SU-DHL-6 (cell line): ENCODE measurements around the gene TAL1.

Source experiments
- H2AFZ ChIP-seq: fragments of 200-600 bp; sonication (generic); 2 replicates; pipeline ENCODE4 v1.6.1; 2014; ENCODE audit warnings: low read depth, mild to moderate bottlenecking, moderate library complexity, mixed read lengths, antibody characterized with exemption, low read length; ENCODE audit not compliant: severe bottlenecking
- H3F3A ChIP-seq: fragments of 200-600 bp; shearing (Covaris generic); 2 replicates; pipeline ENCODE4 v1.6.0; 2016; ENCODE audit warnings: antibody characterized with exemption, mild to moderate bottlenecking; ENCODE audit not compliant: insufficient read depth
- H3K27ac ChIP-seq: fragments of 200-600 bp; sonication (generic); 2 replicates; pipeline ENCODE4 v1.5.1; 2016; ENCODE audit warnings: low read depth, mild to moderate bottlenecking, low read length, moderate library complexity, mixed read lengths
- H3K27me3 ChIP-seq: fragments of 200-600 bp; sonication (generic), shearing (Covaris generic); 2 replicates; pipeline ENCODE4 v1.6.0; 2014; ENCODE audit warnings: mild to moderate bottlenecking, low read length
- H3K36me3 ChIP-seq: fragments of 200-600 bp; sonication (generic); 2 replicates; pipeline ENCODE4 v1.6.1; 2014; ENCODE audit warnings: mild to moderate bottlenecking, low read length, mixed read lengths
- H3K4me2 ChIP-seq: fragments of 300-600, 200-600 bp; shearing (Covaris generic), sonication (generic); 2 replicates; pipeline ENCODE4 v1.6.0; 2014; ENCODE audit warnings: low read length, low read depth, mild to moderate bottlenecking; ENCODE audit not compliant: poor library complexity, severe bottlenecking
- H3K4me3 ChIP-seq: fragments of 200-600 bp; sonication (generic); 2 replicates; pipeline ENCODE4 v1.5.1; 2014; ENCODE audit warnings: antibody characterized with exemption, low read length, mild to moderate bottlenecking, mixed read lengths; ENCODE audit not compliant: insufficient read depth, poor library complexity, severe bottlenecking
- H3K79me2 ChIP-seq: fragments of 200-600 bp; sonication (generic); 2 replicates; pipeline ENCODE4 v1.6.1; 2014; ENCODE audit warnings: mild to moderate bottlenecking, low read length, moderate library complexity; ENCODE audit not compliant: insufficient read depth
- H3K9ac ChIP-seq: fragments of 200-600 bp; sonication (generic); 2 replicates; pipeline ENCODE4 v1.7.0; 2014; ENCODE audit warnings: mild to moderate bottlenecking, low read length
- H3K9me2 ChIP-seq: fragments of 200-600 bp; sonication (generic); replicated peaks from 2 replicates; pipeline ENCODE4 v1.6.1; 2014; ENCODE audit warnings: low read length; ENCODE audit not compliant: insufficient read depth
- H3K9me3 ChIP-seq: fragments of 200-600 bp; sonication (generic); 2 replicates; pipeline ENCODE4 v1.6.1; 2014; ENCODE audit warnings: low read length, mixed read lengths; ENCODE audit not compliant: insufficient read depth
- H4K20me1 ChIP-seq: fragments of 200-600 bp; sonication (generic); 2 replicates; pipeline ENCODE4 v1.6.1; 2014; ENCODE audit warnings: low read depth, mild to moderate bottlenecking, antibody characterized with exemption, low read length, moderate library complexity, mixed read lengths
- EZH2phosphoT487 ChIP-seq: fragments of 200-600 bp; sonication (generic), shearing (Covaris generic); conservative IDR thresholded peaks from 2 replicates; pipeline ENCODE4 v1.6.1; 2018; ENCODE audit warnings: mild to moderate bottlenecking, antibody characterized with exemption, low read length, moderate library complexity, mixed read lengths
- TF ChIP-seq, protein P1 (sequence below): fragments of 200-600 bp; sonication (generic); IDR thresholded peaks from one replicate; pipeline ENCODE4 v1.5.1; 2017; ENCODE audit warnings: antibody characterized with exemption, mild to moderate bottlenecking, low read length, moderate library complexity; ENCODE audit not compliant: insufficient read depth, poor library complexity, severe bottlenecking

Gene TAL1

DNA sequence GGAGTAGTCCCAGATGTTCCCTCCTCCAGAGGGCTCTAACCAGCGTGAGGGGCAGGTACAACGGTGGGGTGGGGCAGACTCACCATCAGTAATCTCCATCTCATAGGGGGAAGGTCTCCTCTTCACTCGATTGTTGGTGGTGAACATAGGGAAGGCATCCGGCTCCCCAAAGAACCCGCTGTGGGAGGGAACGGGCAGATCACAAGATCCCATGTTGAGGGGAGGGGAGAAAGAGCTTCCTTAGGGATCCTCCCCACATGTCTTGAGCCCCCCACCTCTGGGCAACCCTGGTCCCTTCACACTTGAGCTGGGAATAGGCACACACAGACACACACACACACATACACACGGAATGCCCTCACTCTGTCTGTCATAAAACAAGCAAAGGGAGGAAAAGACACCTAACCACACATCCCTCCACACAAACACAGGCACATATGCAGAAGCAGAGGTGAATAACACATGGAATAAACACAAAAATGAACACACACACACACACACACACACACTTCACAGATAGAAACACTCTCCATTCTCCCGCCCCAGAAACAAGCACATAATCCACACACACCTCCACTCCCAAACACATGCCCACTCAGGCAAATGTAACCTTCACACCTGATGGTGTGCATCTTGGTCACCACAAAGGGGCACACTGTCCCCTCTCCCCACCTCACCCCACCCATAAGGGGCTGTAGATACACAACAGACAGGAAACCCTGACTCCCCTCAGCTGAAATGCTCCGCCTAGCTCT lies 7.9 kb downstream of the TAL1 start:
- Histone ChIP-seq H3K9me2 (no peaks in the 10 kb centered on the region), H3K36me3 (no peaks in the 10 kb centered on the region), H3K9me3 (no peaks in the 10 kb centered on the region), H3K4me2 (no peak overlapping the region), H3K27ac (no peak overlapping the region), H3K79me2 (no peaks in the 10 kb centered on the region), H4K20me1 (no peaks in the 10 kb centered on the region), H3K4me3 (no peak overlapping the region), H3F3A (no peaks in the 10 kb centered on the region), H2AFZ (no peak overlapping the region), H3K9ac (no peak overlapping the region), H3K27me3 (no peaks in the 10 kb centered on the region)
- no peak for TF ChIP-seq EZH2phosphoT487
- TF ChIP-seq, protein P1, sequence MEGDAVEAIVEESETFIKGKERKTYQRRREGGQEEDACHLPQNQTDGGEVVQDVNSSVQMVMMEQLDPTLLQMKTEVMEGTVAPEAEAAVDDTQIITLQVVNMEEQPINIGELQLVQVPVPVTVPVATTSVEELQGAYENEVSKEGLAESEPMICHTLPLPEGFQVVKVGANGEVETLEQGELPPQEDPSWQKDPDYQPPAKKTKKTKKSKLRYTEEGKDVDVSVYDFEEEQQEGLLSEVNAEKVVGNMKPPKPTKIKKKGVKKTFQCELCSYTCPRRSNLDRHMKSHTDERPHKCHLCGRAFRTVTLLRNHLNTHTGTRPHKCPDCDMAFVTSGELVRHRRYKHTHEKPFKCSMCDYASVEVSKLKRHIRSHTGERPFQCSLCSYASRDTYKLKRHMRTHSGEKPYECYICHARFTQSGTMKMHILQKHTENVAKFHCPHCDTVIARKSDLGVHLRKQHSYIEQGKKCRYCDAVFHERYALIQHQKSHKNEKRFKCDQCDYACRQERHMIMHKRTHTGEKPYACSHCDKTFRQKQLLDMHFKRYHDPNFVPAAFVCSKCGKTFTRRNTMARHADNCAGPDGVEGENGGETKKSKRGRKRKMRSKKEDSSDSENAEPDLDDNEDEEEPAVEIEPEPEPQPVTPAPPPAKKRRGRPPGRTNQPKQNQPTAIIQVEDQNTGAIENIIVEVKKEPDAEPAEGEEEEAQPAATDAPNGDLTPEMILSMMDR: no peak

DNA sequence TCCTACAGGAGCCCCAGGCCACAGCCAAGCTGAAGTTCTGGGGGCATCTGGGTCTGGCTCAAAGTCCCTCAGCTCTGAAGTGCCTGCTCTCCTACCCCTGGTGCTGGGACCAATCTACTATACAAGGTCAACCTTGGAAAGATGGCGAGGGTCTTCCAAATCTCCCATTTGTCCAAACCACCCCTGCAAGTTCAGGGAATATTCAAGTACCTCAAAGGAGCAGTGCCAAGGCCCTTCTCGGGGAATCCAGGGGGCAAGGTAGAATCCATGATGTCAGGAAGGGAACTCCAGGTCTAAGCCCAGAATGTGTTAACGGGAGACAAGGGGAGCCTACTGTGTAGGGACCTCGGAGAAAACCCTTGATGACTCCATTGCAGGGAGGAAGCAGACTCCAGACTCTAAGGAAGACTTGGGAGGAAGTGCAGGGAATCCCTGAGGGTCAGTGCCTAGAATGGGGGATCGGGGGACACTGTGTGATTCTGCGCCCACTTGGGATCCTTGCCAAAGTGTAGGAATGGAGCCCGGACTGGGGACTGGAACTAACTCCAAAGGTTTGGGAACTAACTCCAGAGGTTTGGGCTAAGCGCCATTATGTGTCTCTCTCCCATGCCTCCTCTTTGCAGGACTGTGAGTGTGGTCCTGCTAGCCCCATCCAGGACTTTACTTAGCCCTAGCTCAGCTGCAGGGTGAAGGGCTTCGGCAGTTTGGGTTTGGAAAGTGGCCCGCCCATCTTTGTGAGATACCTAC lies 8.7 kb downstream of the TAL1 start:
- Histone ChIP-seq H2AFZ (no peak overlapping the region), H3K9me2 (no peaks in the 10 kb centered on the region), H3K9me3 (no peaks in the 10 kb centered on the region), H3K27ac (no peak overlapping the region), H3K4me2 (no peak overlapping the region), H3K79me2 (no peaks in the 10 kb centered on the region), H4K20me1 (no peaks in the 10 kb centered on the region), H3K9ac (no peak overlapping the region), H3K27me3 (no peaks in the 10 kb centered on the region), H3F3A (no peaks in the 10 kb centered on the region), H3K36me3 (no peaks in the 10 kb centered on the region), H3K4me3 (no peak overlapping the region)
- TF ChIP-seq EZH2phosphoT487: no peak
- TF ChIP-seq, protein P1: no peak

DNA sequence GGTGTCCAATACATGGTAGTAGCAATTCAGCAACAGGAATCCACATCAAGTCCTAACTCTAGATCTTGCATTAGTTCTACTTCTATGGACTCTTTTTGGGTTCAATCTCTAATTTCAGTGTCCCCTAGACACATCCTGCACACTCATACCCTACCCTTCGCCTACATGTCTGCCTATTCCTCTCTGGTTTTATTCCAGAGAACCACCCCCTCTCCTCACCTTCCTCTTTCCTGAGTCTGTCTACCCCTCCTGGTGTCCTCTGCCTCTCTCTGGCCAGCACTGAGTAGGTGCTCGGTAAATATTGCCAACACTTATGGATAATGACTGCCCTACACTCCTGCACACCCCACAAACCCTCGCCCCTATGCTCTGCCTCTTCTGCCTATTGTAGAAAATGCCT lies 9.5 kb downstream of the TAL1 start:
- no peak for TF ChIP-seq EZH2phosphoT487
- TF ChIP-seq, protein P1: no peak
- Histone ChIP-seq H3K4me3 (no peak overlapping the region), H3K36me3 (no peaks in the 10 kb centered on the region), H3K9me3 (no peaks in the 10 kb centered on the region), H3K27me3 (no peaks in the 10 kb centered on the region), H3K4me2 (no peak overlapping the region), H2AFZ (no peak overlapping the region), H3K79me2 (no peaks in the 10 kb centered on the region), H4K20me1 (no peaks in the 10 kb centered on the region), H3F3A (no peaks in the 10 kb centered on the region), H3K27ac (no peak overlapping the region), H3K9ac (no peak overlapping the region), H3K9me2 (no peaks in the 10 kb centered on the region)
